ENCODE data around the gene SPATA31D4.

- no peak for TF ChIP-seq CTCF (IDR thresholded peaks at IDR 0.05; ENCODE audit: insufficient read depth, low read length, poor library complexity, severe bottlenecking)
- TF ChIP-seq EZH2phosphoT487 (conservative IDR thresholded peaks at IDR 0.05; ENCODE audit: low read length), result no peak
Observed at GRCh38 chr9:81890104-81890503, 38.1 kb upstream of the SPATA31D4 start.

All from SU-DHL-6 (cell line).